ENCODE results near the gene TIGD3.

GRCh38 chr11:65401803-65402248 is 47.3 kb downstream of the TIGD3 start:
- TF ChIP-seq CTCF (IDR thresholded peaks at IDR 0.05): no peak
- TF ChIP-seq POLR2A (IDR thresholded peaks at IDR 0.05): no peak
- TF ChIP-seq POLR2AphosphoS5 (IDR thresholded peaks at IDR 0.05): no peak
